GM21737 (cell line): Measurements from ENCODE around the gene PLCB1.

Experiments used
- ATAC-seq: cut with Tn5 transposase; IDR thresholded peaks from one replicate; pipeline ENCODE4 v1.9.1; 2021; ENCODE audit warnings: mild to moderate bottlenecking, moderate library complexity; ENCODE audit not compliant: unreplicated experiment

PLCB1 gene

DNA sequence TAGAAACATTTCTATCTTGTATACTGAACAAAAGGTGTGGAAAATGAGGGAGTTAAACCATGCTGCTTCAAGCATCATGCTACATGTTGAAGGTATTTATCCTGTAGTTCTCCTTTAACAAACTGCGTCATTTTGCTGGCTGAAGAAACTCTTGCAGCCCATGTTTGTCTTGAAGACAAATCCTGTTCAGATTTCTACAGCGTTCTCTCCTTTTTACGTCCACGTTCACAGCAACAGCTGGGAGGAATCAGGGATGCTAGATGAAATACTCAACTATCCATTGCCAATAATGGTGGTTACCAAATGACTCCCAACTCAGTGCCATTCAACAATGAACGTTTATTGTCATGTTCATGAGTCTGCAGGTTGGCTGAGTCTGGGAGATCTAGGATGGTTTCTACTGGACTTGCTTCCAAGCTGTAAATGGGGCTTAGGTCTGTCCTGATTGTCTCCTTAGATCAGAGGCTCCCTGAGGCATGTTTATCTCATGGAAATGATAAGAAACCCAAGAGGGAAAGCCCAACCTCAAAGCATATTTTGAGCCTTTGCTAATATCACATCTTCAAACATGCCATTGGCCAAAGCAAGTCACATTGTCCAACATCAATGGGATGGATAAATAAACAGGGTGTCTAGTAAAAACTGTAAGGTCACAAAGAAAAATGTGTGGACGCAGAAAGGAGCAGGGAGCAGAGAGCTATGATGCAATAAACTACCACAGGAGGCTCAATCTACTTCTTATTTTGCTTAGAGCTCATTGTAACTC is 2.7 kb upstream of the PLCB1 start:
- ATAC-seq = no peak

DNA sequence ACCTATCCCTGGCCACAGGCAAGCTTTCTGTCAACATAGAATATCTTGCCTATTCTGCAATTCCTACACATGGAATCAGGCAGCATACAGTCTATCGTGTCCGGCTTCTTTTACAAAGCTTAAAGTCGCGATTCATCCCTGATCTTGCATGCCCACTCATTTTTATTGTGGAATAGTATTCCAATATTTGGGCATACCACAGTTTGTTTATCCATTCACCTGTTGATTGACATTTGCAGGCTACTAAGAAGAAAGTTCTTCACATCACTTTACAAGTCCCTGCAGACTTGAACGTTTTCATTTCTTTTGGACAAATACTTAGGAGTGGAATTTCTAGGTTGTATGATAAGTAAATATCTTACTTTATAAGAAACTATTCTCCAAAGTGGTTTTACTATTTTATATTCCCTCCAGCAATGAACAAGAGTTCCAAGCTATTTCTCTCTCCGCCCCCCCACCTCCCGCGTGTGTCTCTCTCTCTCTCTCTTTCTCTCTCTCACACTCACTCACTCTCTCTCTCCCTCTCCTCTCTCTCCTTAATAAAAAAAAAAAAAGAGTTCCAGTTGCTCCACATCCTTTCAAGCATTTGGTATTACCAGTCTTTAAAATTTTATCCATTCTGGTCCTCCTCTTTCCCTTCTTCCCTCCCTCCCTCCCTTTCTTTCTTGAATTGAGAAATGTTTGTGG is 1.1 kb upstream of the PLCB1 start:
- ATAC-seq = no peak

DNA sequence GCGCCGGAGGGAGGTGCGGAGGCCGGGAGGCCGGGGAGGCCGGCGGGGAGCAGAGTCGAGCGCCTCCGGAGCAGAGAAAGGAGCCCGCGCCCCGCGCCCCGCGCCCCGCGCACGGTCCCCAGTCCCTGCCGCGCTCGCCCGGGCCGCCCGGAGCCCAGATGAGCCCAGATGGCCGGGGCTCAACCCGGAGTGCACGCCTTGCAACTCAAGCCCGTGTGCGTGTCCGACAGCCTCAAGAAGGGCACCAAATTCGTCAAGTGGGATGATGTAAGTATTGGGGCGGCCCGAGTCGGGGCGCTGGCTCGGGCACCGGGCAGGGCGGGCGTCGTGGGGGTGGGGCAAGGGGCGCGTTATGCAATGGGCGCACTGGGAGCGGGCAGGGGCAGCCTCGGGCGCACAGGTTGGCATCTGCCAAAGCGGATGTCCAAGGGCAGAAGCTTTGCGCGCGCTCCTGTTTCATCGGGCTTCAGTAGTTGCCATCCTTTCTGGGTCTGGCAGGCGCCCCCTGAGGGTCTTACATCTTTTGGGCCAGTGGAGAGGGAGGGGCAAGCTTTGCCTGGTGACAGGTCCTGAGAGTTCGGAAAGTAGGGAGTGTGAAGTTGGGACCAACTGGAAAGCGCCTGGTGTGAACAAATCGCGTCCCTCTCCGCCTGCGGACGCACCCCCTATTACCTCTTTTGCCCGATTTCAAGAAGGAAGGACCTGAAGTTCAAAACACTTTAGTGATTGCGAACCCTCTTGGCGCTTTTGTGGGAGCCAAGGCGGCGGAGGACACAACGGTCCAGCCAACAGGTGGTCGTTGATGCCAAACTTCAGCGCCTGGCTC is 631 bp downstream of the PLCB1 start:
- ATAC-seq = no peak

DNA sequence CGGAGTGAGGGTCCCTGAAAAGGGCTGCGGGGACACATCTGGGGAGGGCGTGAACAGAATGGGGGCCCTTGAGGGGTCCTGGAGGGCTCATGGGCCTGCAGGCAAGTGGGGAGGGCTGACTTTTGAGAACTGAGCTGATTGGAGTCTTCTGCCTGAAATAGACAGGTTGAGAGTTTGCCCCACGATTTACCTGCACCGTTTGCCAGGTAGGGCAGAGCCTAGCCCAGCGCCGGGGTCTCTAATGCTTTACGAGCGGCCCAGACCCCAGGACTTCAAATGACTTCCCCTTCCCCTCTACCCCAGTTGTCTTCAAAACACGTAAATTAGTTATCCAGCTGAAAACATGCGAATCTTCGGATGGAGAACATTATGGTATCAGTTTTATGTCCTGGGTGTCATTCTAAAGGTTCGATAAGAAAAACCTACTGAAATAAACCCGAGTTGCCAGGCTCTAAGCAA is 1.3 kb downstream of the PLCB1 start:
- ATAC-seq = no peak

DNA sequence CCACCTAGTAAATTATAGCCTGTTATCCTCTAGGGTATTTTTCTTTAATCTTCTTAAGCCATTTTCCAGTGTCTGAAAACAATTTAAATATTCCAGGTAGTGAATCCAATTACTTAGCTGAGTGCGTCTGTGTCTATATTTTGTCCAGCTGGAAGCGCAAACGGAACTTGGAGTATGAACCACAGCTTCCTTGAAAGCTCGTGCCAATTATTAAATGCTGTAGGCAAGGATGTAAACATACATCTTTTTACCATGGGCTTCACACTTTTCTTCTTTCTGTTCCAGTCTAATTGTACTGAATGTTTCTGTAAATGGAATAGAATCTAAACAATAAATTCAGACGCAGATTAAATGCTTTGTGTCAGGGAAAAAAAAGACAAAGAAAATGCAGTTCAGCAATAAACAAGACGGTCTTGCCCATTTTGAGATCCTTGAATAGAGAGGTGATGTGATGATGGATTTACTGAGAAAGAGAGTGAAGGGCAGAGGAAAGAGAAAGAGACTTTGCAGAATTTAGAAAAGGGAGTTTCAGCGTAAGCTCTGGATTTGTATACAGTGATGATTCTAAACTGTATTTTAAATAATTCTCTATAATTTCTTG is 1.9 kb downstream of the PLCB1 start:
- ATAC-seq = no peak

DNA sequence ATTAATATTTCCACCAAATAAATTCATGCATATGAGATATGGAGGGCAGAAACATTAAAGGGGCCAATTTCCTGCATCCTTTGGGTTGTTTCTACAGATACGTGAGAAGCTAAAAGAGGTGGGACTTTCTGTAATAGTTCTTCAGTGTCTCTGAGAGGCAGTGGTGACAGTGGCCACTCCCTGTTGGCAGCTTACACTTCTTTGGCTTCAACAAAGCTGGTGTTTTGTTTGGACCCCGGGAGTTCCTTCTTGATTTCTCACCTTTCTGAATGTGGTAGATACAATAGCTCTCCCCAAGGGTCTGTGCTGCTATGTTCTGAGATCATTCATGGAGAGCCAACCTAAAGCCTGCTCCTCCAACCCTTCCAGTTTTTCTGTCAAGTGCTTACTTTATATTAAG is 7.8 kb downstream of the PLCB1 start:
- no peak for ATAC-seq

DNA sequence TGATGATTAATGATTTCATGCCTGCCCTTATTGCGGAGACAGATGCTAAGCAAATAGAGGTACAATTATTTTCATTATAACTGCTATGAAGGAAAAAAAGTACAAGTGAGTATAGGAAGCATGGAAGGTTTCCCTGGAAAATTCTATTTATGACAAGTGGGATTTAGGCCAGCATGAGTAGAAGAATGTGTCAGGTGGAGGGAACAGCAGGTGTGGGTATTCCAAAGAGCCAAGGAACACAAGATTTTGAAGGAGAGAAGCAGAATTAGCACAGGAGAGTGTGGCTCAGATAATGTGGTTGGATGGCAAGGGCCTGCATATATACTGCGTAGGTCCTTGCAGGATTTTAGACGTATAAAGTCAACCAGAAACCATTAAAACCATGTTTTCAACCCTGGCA is 11.4 kb downstream of the PLCB1 start:
- ATAC-seq = no peak

DNA sequence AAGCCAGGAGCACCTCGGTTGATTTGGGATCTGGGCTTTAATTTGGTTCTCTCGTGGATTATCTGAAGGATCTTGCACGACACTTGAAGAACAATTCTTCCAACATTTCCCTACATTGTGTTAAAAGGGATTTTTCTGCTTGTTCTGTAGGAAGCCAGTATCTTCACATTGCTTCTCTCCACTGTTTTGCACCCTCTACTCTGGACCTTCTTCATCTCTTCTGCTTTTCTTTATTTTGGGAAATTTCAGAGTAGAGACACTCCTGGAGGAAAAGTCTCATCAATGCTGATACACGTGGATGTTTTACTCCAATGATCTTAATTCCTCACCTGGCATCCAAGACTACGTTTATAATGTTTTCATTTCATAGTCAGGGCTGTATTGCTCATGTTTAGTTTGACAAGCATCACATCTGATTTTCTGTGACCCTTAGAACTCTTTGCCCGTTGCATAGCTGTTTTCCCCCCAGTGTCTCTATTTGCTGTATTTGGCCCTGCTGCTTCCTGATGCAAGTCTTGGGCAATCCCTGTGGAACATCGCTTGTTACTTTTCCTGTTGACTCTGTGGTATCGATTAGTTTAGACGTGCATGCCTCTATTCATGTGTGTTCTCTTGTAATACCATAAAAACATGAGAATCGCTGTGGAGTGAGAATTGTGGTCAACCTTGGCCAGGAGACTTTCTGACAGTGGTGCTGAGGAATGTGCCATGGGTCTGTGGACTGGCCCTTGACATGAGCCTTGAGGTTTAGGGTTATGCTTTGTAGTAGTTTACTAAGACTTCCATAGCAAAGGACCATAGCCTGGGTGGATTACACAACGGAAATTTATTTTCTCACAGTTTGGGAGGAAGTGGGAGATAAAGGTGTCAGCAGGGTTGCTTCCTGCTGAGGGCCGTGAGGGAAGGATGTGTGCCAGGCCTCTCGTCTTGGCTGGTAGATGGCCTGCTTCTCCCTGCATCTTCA is 12.5 kb downstream of the PLCB1 start:
- ATAC-seq = no peak

DNA sequence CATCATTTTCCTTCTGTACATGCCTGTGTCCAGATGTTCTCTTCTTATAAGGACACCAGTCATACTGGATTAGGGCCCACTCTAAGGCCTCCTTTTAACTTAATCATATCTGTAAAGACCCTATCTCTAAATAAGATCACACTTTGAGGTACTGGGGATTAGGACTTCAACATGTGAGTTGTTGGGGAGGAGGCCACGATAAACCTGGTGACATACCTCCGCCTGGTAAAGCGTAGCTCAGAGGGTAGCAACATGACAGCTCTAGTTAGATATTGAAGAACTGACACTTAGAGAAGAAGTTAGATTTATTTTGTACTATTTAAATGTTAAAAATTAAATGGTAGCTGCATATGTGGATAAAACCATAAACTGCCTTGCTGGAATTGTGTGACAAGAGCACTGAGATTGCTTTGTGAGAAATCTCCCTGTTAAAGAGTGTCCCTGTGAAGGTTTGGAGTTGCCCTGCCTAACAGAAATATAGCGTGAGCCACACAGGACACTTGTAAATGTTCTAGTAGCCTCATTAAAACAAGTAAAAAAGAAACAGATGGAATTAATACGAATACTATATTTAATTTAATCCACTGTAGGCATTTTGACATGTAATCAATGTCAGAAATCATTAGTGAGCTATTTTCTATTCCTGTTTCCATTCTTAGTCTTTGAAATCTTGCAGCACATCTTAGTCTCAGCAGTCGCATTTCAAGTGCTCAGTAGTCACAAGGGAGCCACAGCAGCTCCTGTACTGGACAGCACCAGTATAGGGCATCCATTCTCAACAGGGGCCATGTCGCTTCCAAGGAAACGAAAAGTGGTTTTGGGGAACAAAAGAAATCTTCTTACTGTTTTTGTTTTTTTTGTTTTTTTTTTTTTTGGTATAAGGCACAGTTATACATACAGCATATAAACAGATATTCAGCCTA is 13.4 kb downstream of the PLCB1 start:
- no peak for ATAC-seq

DNA sequence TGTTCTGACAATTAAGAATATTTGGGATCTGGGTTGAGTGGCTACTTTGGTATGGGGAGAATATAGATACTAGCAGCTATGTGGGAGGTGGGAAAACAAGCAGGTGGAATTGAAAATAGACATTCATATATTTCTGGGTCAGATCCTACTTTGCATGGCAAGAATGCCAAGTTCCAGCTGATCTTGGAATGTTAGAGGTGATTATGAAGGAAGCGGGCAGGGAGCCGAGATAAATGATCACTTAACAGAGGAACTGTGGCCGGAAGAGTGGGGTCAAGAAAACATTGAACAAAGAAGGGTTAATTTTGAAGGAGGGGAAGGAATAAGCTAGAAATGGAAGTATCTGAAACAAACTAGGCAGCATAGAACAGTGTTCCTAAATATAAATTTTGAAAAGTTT is 15.4 kb downstream of the PLCB1 start:
- no peak for ATAC-seq

DNA sequence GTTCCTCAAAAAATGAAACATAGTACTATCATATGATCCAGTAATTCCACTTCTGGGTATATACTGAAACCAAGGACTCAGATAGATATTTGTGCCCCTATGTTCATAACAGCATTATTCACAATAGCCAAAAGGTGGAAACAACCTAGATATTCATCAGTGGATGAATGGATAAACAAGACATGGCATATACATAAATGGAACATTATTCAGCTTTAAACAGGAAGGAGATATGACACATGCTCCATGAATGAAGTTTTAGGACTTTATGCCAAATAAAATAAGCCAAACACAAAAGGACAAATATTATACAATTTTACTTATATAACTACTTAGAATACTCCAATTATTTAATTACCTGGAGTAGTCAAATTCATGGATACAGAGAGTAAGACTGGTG is 16.4 kb downstream of the PLCB1 start:
- no peak for ATAC-seq

DNA sequence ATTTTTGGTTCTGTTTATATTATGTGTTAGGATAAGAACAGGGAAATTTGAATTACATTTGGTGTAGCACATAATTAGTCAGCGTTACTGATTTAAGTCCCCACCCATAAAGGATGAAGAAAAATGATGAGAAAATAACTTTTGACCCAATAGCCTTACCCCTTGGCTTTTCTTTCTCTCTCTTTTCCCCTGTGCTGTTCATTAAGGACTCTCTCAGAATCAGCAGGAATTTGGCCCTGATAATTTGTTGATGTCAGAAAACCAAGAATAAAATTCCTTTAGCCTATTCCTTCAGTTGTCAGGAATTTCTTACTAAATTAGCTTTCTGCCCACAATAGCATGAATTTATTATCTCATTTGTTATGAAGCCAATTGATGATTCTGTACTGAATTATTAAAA is 18.5 kb downstream of the PLCB1 start:
- no peak for ATAC-seq

DNA sequence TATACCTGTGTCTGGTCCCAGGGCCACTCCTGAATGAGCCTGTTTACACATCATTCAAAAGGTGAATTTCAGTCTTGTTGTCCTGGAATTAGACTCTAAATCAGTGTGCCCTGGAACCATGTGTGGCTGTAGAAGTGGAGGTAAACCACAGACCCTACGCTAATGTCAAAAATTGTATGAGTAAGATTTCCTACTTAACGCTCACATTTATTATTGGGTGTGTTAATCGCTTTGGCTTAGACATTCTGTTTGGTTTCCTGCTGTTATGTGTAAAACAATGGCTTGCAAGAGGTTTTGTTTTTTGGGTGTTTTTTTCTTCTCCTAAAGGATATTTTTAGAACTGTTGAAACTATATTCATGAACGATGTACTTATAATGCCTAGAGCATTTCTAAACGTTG is 19.3 kb downstream of the PLCB1 start:
- ATAC-seq = no peak

DNA sequence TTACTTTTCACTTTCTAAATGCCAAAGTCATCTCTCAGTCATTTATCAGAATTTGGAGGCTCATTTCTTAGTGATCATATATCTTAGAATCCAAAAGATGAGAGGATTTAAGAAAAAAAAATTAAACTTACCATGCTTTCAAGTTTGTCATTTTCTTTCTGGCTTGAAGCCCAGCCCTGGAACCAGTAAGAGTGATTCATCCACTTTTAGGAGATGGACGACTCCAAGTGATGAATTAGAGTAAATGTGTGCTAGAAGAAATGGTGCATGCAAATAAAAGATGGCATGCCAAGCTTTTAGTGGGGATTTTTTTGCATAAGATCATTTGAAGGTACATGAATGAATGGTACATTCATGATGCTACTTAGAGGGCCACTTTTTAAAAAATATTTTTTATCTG is 20.1 kb downstream of the PLCB1 start:
- no peak for ATAC-seq

DNA sequence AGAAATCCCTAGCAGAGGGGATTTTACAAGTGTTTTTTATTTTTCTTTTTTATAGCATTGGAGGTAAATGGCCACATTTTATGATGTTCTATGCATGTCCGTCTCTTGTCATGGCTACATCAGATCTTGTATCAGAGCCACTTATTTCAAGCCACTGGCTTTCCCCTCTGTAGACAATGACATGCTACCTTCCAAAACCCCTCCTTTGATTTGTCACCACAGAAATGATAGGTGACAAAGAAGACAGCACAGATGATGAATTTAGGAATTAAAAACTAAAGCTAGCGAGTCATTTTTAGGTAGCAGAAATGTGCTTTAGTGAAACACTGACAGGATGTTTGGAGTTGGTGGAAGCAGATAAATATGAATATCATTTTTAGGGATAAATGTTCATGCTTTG is 20.8 kb downstream of the PLCB1 start:
- ATAC-seq = no peak

DNA sequence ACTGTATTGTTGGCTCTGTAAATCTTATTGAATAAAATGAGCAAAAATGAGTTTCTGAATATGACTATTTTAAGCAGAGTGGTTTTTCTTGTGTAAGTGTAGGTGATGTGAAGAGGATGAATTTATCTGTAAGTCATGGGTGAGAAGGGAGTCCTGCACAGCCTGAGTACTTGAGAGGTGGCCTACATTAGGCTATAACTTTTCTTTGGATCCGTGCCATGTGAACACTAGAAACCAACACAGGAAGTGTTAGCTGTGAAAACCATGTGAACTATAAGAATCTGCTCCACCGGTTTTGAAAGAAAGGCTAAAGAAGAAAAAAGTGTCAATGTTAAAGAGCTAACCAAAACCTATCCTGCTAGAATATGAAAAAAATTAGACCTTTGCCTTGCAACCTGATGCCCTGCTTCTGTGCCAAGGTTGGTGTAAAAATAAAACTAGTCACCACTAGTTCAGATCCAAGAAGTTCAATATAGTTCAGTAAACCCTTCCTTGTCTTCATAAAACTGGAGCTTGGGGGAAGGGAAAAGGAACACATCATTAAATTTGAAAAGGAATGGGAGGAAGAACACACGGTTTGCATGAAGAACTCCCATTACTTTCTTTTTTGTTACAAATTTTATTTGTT is 21.3 kb downstream of the PLCB1 start:
- ATAC-seq = peak; percentile 59

DNA sequence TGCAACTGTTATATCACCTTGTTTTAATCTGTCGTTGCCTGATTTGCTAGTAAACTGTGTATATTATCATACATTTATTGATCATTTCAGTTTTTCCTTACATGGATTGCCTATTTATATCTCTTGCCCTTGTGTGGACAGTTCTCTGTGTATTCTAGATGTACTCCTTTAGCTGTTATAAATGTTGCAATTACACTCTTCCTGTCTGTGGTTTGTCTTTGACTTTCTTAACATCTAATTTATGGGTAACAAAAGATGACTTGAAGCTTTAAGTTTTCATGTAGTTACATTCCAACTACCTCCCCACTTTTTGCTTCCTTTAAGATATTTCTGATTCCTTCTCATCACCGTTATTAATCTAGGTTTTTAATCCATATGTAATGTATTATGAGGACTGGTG is 22.6 kb downstream of the PLCB1 start:
- no peak for ATAC-seq

DNA sequence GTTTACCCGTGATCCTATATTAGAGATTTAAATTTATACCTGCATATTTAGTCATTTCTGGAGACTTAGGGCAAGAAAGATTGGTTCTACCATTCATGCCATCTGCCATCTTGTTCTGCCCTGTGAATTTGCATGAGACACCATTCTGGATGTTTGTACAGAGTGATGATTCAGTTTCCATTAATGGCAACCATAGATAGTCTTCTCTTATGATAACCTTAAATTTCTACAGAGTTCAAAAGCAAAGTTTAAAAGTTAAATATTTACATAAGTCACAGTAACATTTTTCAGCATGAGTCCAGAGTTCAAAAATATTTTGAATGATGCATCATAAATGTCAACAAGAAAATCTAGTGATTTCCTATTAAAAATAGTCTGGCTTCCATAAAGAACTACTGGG is 23.2 kb downstream of the PLCB1 start:
- ATAC-seq = no peak

DNA sequence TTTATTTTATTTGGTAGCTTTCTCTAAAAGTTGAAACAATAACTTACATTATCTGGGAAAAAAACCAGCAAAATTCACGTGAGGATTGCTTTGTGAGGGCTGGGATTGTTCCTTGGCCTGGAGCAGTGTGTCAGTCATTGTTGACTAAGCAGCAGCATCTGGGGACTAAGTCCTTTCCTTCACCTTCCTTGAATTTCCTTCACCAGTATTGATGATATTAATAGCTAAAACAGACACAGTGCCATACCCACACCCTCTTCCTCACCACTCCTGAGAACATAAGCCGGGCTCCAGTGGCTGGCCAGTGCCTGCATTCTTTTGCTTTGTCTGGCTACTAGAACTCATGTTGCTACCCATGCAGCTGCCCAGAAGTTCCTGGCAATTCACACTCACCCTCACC is 23.7 kb downstream of the PLCB1 start:
- ATAC-seq = no peak
